AG04449 (cell line): ENCODE measurements around the gene GADL1.

Experiments
- CTCF ChIA-PET: fragments of 350-600 bp; formaldehyde crosslinking; extraction: SDS; loops from one replicate; lab custom pipeline; 2021; ENCODE audit warnings: antibody characterized with exemption; lab: Yijun Ruan, JAX
- POLR2A ChIA-PET: fragments of 400-600, 350-600 bp; formaldehyde crosslinking; extraction: SDS; loops from one replicate; lab custom pipeline; 2020; ENCODE audit warnings: antibody characterized with exemption, inconsistent platforms; lab: Yijun Ruan, JAX
- DNase-seq: peaks from one replicate; pipeline ENCODE4 v3.0.0-alpha.2; 2010; ENCODE audit warnings: low read depth, low spot score
- H3K4me3 ChIP-seq: 2 replicates; pipeline ENCODE4 v1.5.1; 2011; ENCODE audit warnings: low read depth, mild to moderate bottlenecking, control low read depth, low read length
- CTCF ChIP-seq: IDR thresholded peaks from one replicate; pipeline ENCODE4 v1.5.1; 2011; ENCODE audit warnings: mild to moderate bottlenecking, moderate library complexity, low read length, control low read depth, inconsistent platforms; ENCODE audit not compliant: insufficient read depth; ENCODE audit errors: missing control alignments

Gene GADL1

GRCh38 chr3:30733209-30733608, 161.3 kb downstream of the GADL1 start:
- no peak for TF ChIP-seq CTCF
- ChIA-PET POLR2A (no interaction called here), CTCF (interaction anchor here (1.3 to 1.9 kb wide), 2 partner anchors 18 to 692 kb away, joined by 4 to 6 read pairs; no protein-coding TSS in a partner anchor)
- H3K4me3 ChIP-seq, result no peak overlapping the region
- DNase-seq, result no peak

GRCh38 chr3:30730967-30731366, 163.5 kb downstream of the GADL1 start:
- no peak overlapping the region for H3K4me3 ChIP-seq
- POLR2A ChIA-PET, result no interaction called here
- no peak for TF ChIP-seq CTCF
- CTCF ChIA-PET, result interaction anchor here (1.1 to 1.4 kb wide), 3 partner anchors 8 to 689 kb away, joined by 3 to 4 read pairs (median 3); no protein-coding TSS in a partner anchor
- no peak for DNase-seq

GRCh38 chr3:30729936-30730335, 164.5 kb downstream of the GADL1 start:
- CTCF ChIA-PET, result interaction anchor here (1.4 kb wide), 1 partner anchor 688 kb away, joined by 4 read pairs; no protein-coding TSS in a partner anchor
- no peak overlapping the region for H3K4me3 ChIP-seq
- TF ChIP-seq CTCF, result no peak
- POLR2A ChIA-PET, result interaction anchor here (0.6 kb wide), 1 partner anchor 58 kb away, joined by 3 read pairs; no protein-coding TSS in a partner anchor
- DNase-seq, result no peak

GRCh38 chr3:30729512-30729911, 164.9 kb downstream of the GADL1 start:
- ChIA-PET POLR2A (interaction anchor here (0.6 kb wide), 1 partner anchor 58 kb away, joined by 3 read pairs; no protein-coding TSS in a partner anchor), CTCF (interaction anchor here (0.7 to 1.4 kb wide), 2 partner anchors 9 to 687 kb away, joined by 3 to 4 read pairs; no protein-coding TSS in a partner anchor)
- no peak overlapping the region for H3K4me3 ChIP-seq
- no peak for DNase-seq
- TF ChIP-seq CTCF, result no peak

GRCh38 chr3:30728143-30728542, 166.3 kb downstream of the GADL1 start:
- POLR2A ChIA-PET, result no interaction called here
- CTCF ChIA-PET, result interaction anchor here (1.7 kb wide), 1 partner anchor 716 kb away, joined by 5 read pairs; no protein-coding TSS in a partner anchor
- no peak overlapping the region for H3K4me3 ChIP-seq
- TF ChIP-seq CTCF, result no peak
- no peak for DNase-seq

- POLR2A ChIA-PET, result no interaction called here
- DNase-seq, result no peak
- CTCF ChIA-PET, result no interaction called here
- no peak for TF ChIP-seq CTCF
- no peak overlapping the region for H3K4me3 ChIP-seq
Observed at GRCh38 chr3:30724863-30725262, 169.6 kb downstream of the GADL1 start.
